GM12878 (cell line): ENCODE data around the gene AURKAIP1. TPM values are rescaled to one million over a fixed set of nuclear protein-coding genes. Genes with fewer than 3 reads are reported as not detected.

Experiments
- ATF7 ChIP-seq: fragments of 450-650 bp; IDR thresholded peaks from 2 replicates; pipeline ENCODE4 v1.6.1; 2016; ENCODE audit warnings: low read depth, mild to moderate bottlenecking
- E2F4 ChIP-seq: IDR thresholded peaks from 2 replicates; pipeline ENCODE4 v1.6.1; 2012; ENCODE audit warnings: low read depth, low read length, improper control_type of control experiment
- EP300 ChIP-seq, 2 experiments: fragments of 150-350 bp in 1 of 2; IDR thresholded peaks; 2 replicates each; pipeline ENCODE4 v1.6.1; 2011 to 2012; ENCODE audit warnings: low read depth in 2 of 2, low read length in 2 of 2, borderline replicate concordance in 1 of 2, improper control_type of control experiment in 1 of 2, inconsistent platforms in 1 of 2; ENCODE audit not compliant: control insufficient read depth in 1 of 2
- IRF3 ChIP-seq: fragments of 450-650 bp; IDR thresholded peaks from 2 replicates; pipeline ENCODE4 v1.6.1; 2014; ENCODE audit warnings: mild to moderate bottlenecking
- IRF4 ChIP-seq: IDR thresholded peaks from 2 replicates; pipeline ENCODE4 v1.6.1; 2011; ENCODE audit warnings: low read depth, low read length
- KAT2A ChIP-seq: conservative IDR thresholded peaks from 2 replicates; pipeline ENCODE4 v1.6.1; 2011; ENCODE audit warnings: low read depth, low read length; ENCODE audit not compliant: control insufficient read depth
- KDM1A ChIP-seq: fragments of 200-600 bp; sonication (generic); IDR thresholded peaks from 2 replicates; pipeline ENCODE4 v1.6.1; 2016; ENCODE audit warnings: borderline replicate concordance
- MEF2A ChIP-seq: IDR thresholded peaks from 2 replicates; pipeline ENCODE4 v1.6.1; 2011; ENCODE audit warnings: low read depth, mild to moderate bottlenecking, low read length, moderate library complexity; ENCODE audit not compliant: insufficient read depth
- MLLT1 ChIP-seq: fragments of 450-650 bp; IDR thresholded peaks from 2 replicates; pipeline ENCODE4 v1.6.1; 2016; ENCODE audit warnings: mild to moderate bottlenecking
- NFIC ChIP-seq: IDR thresholded peaks from 2 replicates; pipeline ENCODE4 v1.6.1; 2012; ENCODE audit warnings: low read depth, mild to moderate bottlenecking, inconsistent platforms, low read length, moderate library complexity
- NFYB ChIP-seq: IDR thresholded peaks from 2 replicates; pipeline ENCODE4 v1.6.1; 2011; ENCODE audit warnings: low read depth, mild to moderate bottlenecking, low read length, improper control_type of control experiment, moderate library complexity; ENCODE audit not compliant: insufficient read depth
- NR2F1 ChIP-seq: fragments of 450-650 bp; conservative IDR thresholded peaks from 2 replicates; pipeline ENCODE4 v1.6.1; 2017; ENCODE audit warnings: mild to moderate bottlenecking
- PML ChIP-seq: IDR thresholded peaks from 2 replicates; pipeline ENCODE4 v1.6.1; 2012; ENCODE audit warnings: low read length, inconsistent platforms
- RAD51 ChIP-seq: fragments of 450-650 bp; IDR thresholded peaks from 2 replicates; pipeline ENCODE4 v1.6.1; 2016; ENCODE audit warnings: moderate library complexity, mild to moderate bottlenecking, inconsistent platforms
- RELA ChIP-seq: fragments of 450-650 bp; IDR thresholded peaks from 2 replicates; pipeline ENCODE4 v1.8.0; 2014; ENCODE audit warnings: borderline replicate concordance; ENCODE audit not compliant: partially characterized antibody
- SMARCA5 ChIP-seq: fragments of 450-650 bp; IDR thresholded peaks from 2 replicates; pipeline ENCODE4 v1.6.1; 2017; ENCODE audit warnings: mild to moderate bottlenecking
- SREBF1 ChIP-seq: IDR thresholded peaks from 2 replicates; pipeline ENCODE4 v1.6.1; 2012; ENCODE audit warnings: mild to moderate bottlenecking, low read length
- SRF ChIP-seq, 2 experiments: IDR thresholded peaks; 2 replicates each; pipeline ENCODE4 v1.6.1; 2011; ENCODE audit warnings: low read depth in 2 of 2, low read length in 2 of 2, mild to moderate bottlenecking in 1 of 2, moderate library complexity in 1 of 2
- ZBTB11 ChIP-seq: fragments of 450-650 bp; formaldehyde crosslinking; IDR thresholded peaks from 2 replicates; pipeline ENCODE4 v1.5.0; 2022; ENCODE audit warnings: mild to moderate bottlenecking, missing genetic modification characterization
- ZBTB33 ChIP-seq: fragments of 450-650 bp; IDR thresholded peaks from 2 replicates; pipeline ENCODE4 v1.6.1; 2017; ENCODE audit warnings: mild to moderate bottlenecking
- ZNF24 ChIP-seq: fragments of 450-650 bp; IDR thresholded peaks from 2 replicates; pipeline ENCODE4 v1.6.1; 2017; ENCODE audit warnings: antibody characterized with exemption, mild to moderate bottlenecking
- ZNF384 ChIP-seq: IDR thresholded peaks from 2 replicates; pipeline ENCODE4 v1.6.1; 2012; ENCODE audit warnings: low read depth, mild to moderate bottlenecking, low read length, improper control_type of control experiment, borderline replicate concordance
- polyA plus RNA-seq, 11 experiments: library from polyadenylated mRNA; depleted of rRNA in 4 of 11; unstranded in 6 of 11; stranded (reverse) in 5 of 11; fragments of >200 nt; fragmentation: Nextera tagmentation in 4 of 11; fragmentation: Illumina TruSeq in 1 of 11; extraction: Ambion mirVana in 4 of 11; extraction: Trizol in 1 of 11; gene quantifications; 1 replicate in 1 of 11; 2 replicates in 10 of 11; pipeline versions ENCODE4 v1.2.1 to v1.2.3, GENCODE V29; 2011 to 2016; ENCODE audit warnings: inconsistent platforms in 2 of 11, missing spikeins in 2 of 11, low read depth in 1 of 11
- total RNA-seq, 4 experiments: library from RNA; depleted of rRNA in 3 of 4; stranded (reverse); fragments of >200 nt in 3 of 4; fragmentation: Illumina TruSeq in 1 of 4; extraction: Trizol in 1 of 4; gene quantifications; 2 replicates each; pipeline versions ENCODE4 v1.2.1 to v1.2.3, GENCODE V29; 2013 to 2021

The AURKAIP1 gene
- total and polyA plus RNA-seq, 10 of the 15 experiments (the other 5 are each of a cell fraction or from before 2014, with no cell fraction given) = 6.5 to 366 (median 120) TPM

- TF ChIP-seq PML (no peak), SMARCA5 (peak; percentile 68; the same call in 1 of the 2 replicates), IRF3 (peak; percentile 97), ZBTB11 (CRISPR knock-in tag) (no peak), MLLT1 (0 out of 2 replicates have a peak, but pooled peaks have one; percentile 11), NFYB (peak; percentile 98), SRF (IDR thresholded peaks at IDR 0.05; ENCODE audit: low read depth in 2 of 2, low read length in 2 of 2) (0 out of 4 replicates have a peak, but pooled peaks of 1 of the 2 experiments have one; percentile 15), ZBTB33 (no peak), EP300 (IDR thresholded peaks at IDR 0.05; ENCODE audit: borderline replicate concordance in 1 of 2, control insufficient read depth in 1 of 2, low read depth in 2 of 2, low read length in 2 of 2) (no peak), SREBF1 (no peak), IRF4 (no peak), RAD51 (no peak), NR2F1 (peak; percentile 72), MEF2A (0 out of 2 replicates have a peak, but pooled peaks have one; percentile 7), KDM1A (no peak), ZNF24 (no peak), NFIC (no peak), RELA (peak; percentile 8), KAT2A (no peak), ZNF384 (no peak), ATF7 (no peak), E2F4 (no peak)
Observed at GRCh38 chr1:1399187-1399871, 24.3 kb upstream of the AURKAIP1 start, which contains the start of gene CCNL2 (continued).
